GM10847 (cell line): ENCODE data around the gene ATP13A3.
A peak's percentile ranks its signal among the peaks of the same experiment; 100 is the strongest.

ENCODE experiments used
- POLR2A ChIP-seq: IDR thresholded peaks from 2 replicates; pipeline ENCODE4 v1.6.1; 2011; ENCODE audit not compliant: insufficient read length; ENCODE audit errors: extremely low read depth

Gene ATP13A3

GRCh38 chr3:194486540-194487288 lies at the start of gene ATP13A3:
TSS of gene ATP13A3 (minus strand) at chr3:194487002. CDS start at chr3:194462190, 24,812 bp downstream.
- peak; percentile 85 for TF ChIP-seq POLR2A

- TF ChIP-seq POLR2A: no peak
Observed at GRCh38 chr3:194534243-194534642, 47.4 kb upstream of the ATP13A3 start.

GRCh38 chr3:194532591-194532990 lies 45.8 kb upstream of the ATP13A3 start:
- no peak for TF ChIP-seq POLR2A

- no peak for TF ChIP-seq POLR2A
Observed at GRCh38 chr3:194527726-194528125, 40.9 kb upstream of the ATP13A3 start.

GRCh38 chr3:194526164-194526563 lies 39.4 kb upstream of the ATP13A3 start:
- TF ChIP-seq POLR2A: no peak

- TF ChIP-seq POLR2A: no peak
Observed at GRCh38 chr3:194522579-194523046, 35.8 kb upstream of the ATP13A3 start.

- TF ChIP-seq POLR2A: no peak
Observed at GRCh38 chr3:194521510-194522260, 34.9 kb upstream of the ATP13A3 start.

- TF ChIP-seq POLR2A: no peak
Observed at GRCh38 chr3:194518652-194519051, 31.9 kb upstream of the ATP13A3 start.

- no peak for TF ChIP-seq POLR2A
Observed at GRCh38 chr3:194517333-194517732, 30.5 kb upstream of the ATP13A3 start.

GRCh38 chr3:194514626-194515025 lies 27.8 kb upstream of the ATP13A3 start:
- no peak for TF ChIP-seq POLR2A

- TF ChIP-seq POLR2A: no peak
Observed at GRCh38 chr3:194512895-194513601, 26.2 kb upstream of the ATP13A3 start.

- no peak for TF ChIP-seq POLR2A
Observed at GRCh38 chr3:194508491-194509453, 22.0 kb upstream of the ATP13A3 start.

- no peak for TF ChIP-seq POLR2A
Observed at GRCh38 chr3:194507571-194507970, 20.8 kb upstream of the ATP13A3 start.

GRCh38 chr3:194505791-194506415 lies 19.1 kb upstream of the ATP13A3 start:
- TF ChIP-seq POLR2A: no peak

- TF ChIP-seq POLR2A: no peak
Observed at GRCh38 chr3:194504861-194505260, 18.1 kb upstream of the ATP13A3 start.

GRCh38 chr3:194504146-194504545 lies 17.3 kb upstream of the ATP13A3 start:
- TF ChIP-seq POLR2A: no peak
